K562 (cell line): Measurements from ENCODE around the gene TESK2. TPM values are rescaled to one million over a fixed set of nuclear protein-coding genes. Genes with fewer than 3 reads are reported as not detected.

Experiments used
- NFXL1 ChIP-seq: fragments of 450-650 bp; formaldehyde crosslinking; IDR thresholded peaks from 2 replicates; pipeline ENCODE4 v1.4.0; 2021; ENCODE audit warnings: mild to moderate bottlenecking
- TCF3 ChIP-seq: sonication (generic); formaldehyde crosslinking; IDR thresholded peaks from 2 replicates; pipeline ENCODE4 v1.4.0; 2020; ENCODE audit warnings: mild to moderate bottlenecking, missing genetic modification reagents
- ZNF143 ChIP-seq: sonication (generic); formaldehyde crosslinking; IDR thresholded peaks from 2 replicates; pipeline ENCODE4 v1.9.0; 2022; ENCODE audit warnings: mild to moderate bottlenecking, missing genetic modification reagents
- ZNF311 ChIP-seq: fragments of 250-450 bp; sonication (Bioruptor Pico); IDR thresholded peaks from 2 replicates; pipeline ENCODE4 v1.4.0; 2020; ENCODE audit warnings: mild to moderate bottlenecking, moderate library complexity
- polyA plus RNA-seq, 8 experiments: library from polyadenylated mRNA; depleted of rRNA in 4 of 8; stranded (reverse) in 5 of 8; unstranded in 3 of 8; fragments of >200 nt; fragmentation: Nextera tagmentation in 2 of 8; fragmentation: Illumina TruSeq in 1 of 8; extraction: Ambion mirVana in 2 of 8; extraction: Trizol in 1 of 8; gene quantifications; 2 replicates each; pipeline versions ENCODE4 v1.2.1 to v1.2.3, GENCODE V29; 2011 to 2014; ENCODE audit warnings: inconsistent platforms in 1 of 8, missing spikeins in 1 of 8
- total RNA-seq, 7 experiments: library from RNA; depleted of rRNA in 6 of 7; stranded (reverse); fragments of >200 nt in 6 of 7; fragmentation: Illumina TruSeq in 2 of 7; extraction: Trizol in 2 of 7; gene quantifications; 2 replicates each; pipeline versions ENCODE4 v1.2.1 to v1.2.3, GENCODE V29; 2011 to 2021; ENCODE audit warnings: low replicate concordance in 1 of 7
- TF ChIP-seq, protein P1 (sequence below): fragments of 450-650 bp; IDR thresholded peaks from 2 replicates; pipeline ENCODE4 v1.6.1; 2018; ENCODE audit not compliant: partially characterized antibody
- TF ChIP-seq, protein P2 (sequence below), 2 experiments: fragments of 450-650 bp in 1 of 2; sonication (generic) in 1 of 2; formaldehyde crosslinking in 1 of 2; IDR thresholded peaks; 2 replicates each; pipeline versions ENCODE4 v1.7.1 to v1.9.0; 2016 to 2022; ENCODE audit warnings: inconsistent platforms in 1 of 2, mild to moderate bottlenecking in 1 of 2, missing genetic modification reagents in 1 of 2
- TF ChIP-seq, protein P3 (sequence below): fragments of 250-450 bp; sonication (Bioruptor Pico); IDR thresholded peaks from 2 replicates; pipeline ENCODE4 v1.5.0; 2021

Gene TESK2
- total and polyA plus RNA-seq, 9 of the 15 experiments (the other 6 are each of a cell fraction or from before 2014, with no cell fraction given), result 1.6 to 5.3 (median 3.7) TPM

DNA sequence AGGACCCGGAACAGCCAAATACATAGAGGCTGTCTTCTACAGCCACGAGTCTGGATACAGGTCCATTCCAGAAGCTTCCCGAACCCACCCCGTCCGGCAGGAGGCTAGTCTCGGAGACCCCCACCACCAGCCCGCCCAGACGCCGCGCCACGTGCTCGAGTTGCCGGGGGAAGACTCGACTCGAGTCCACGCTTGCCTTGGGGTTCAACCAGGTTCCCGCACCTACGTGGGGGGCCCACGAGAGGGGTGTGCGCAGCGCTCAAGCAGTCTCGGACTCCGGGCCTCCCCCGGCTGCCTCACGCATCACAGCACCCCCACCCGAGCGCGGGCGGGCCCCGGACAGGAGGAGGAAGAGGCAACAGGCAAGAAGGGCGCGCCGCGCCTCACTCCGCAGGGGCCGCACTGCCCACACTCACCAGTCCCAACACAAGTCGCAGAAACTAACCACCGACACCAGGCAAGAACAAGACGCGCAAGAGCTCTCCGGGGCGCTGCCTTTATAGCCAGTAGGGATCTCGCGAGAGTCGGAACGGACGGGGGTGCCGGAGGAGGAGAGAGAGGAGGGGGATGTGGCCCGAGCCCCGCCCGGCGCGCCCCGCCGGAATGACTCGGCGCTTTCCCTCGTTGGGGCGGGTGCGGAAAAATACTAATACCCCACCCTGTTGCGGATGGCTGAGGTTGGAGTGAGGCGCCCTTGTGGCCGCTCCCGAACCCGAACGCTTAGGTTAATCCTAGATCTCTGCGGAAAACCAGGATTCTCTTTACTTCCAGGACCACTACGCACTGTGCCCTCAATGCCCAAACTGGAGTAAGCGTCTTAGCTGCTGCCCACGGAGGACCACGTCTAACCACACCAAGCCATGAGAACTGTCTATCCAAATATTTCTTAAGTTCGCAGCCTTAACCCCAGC is 30.7 kb upstream of the TESK2 start, which contains the start of gene PRDX1 (continued):
- TF ChIP-seq, protein P1, sequence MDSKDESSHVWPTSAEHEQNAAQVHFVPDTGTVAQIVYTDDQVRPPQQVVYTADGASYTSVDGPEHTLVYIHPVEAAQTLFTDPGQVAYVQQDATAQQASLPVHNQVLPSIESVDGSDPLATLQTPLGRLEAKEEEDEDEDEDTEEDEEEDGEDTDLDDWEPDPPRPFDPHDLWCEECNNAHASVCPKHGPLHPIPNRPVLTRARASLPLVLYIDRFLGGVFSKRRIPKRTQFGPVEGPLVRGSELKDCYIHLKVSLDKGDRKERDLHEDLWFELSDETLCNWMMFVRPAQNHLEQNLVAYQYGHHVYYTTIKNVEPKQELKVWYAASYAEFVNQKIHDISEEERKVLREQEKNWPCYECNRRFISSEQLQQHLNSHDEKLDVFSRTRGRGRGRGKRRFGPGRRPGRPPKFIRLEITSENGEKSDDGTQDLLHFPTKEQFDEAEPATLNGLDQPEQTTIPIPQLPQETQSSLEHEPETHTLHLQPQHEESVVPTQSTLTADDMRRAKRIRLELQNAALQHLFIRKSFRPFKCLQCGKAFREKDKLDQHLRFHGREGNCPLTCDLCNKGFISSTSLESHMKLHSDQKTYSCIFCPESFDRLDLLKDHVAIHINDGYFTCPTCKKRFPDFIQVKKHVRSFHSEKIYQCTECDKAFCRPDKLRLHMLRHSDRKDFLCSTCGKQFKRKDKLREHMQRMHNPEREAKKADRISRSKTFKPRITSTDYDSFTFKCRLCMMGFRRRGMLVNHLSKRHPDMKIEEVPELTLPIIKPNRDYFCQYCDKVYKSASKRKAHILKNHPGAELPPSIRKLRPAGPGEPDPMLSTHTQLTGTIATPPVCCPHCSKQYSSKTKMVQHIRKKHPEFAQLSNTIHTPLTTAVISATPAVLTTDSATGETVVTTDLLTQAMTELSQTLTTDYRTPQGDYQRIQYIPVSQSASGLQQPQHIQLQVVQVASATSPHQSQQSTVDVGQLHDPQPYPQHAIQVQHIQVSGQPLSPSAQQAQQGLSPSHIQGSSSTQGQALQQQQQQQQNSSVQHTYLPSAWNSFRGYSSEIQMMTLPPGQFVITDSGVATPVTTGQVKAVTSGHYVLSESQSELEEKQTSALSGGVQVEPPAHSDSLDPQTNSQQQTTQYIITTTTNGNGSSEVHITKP, result peak; percentile 33
- TF ChIP-seq NFXL1 (CRISPR knock-in tag) (no peak), ZNF143 (CRISPR knock-in tag) (no peak; the same call in 1 of the 2 replicates), TCF3 (CRISPR knock-in tag) (peak; percentile 58; the same call in 1 of the 2 replicates), ZNF311 (CRISPR knock-in tag) (no peak)
- TF ChIP-seq, protein P2, sequence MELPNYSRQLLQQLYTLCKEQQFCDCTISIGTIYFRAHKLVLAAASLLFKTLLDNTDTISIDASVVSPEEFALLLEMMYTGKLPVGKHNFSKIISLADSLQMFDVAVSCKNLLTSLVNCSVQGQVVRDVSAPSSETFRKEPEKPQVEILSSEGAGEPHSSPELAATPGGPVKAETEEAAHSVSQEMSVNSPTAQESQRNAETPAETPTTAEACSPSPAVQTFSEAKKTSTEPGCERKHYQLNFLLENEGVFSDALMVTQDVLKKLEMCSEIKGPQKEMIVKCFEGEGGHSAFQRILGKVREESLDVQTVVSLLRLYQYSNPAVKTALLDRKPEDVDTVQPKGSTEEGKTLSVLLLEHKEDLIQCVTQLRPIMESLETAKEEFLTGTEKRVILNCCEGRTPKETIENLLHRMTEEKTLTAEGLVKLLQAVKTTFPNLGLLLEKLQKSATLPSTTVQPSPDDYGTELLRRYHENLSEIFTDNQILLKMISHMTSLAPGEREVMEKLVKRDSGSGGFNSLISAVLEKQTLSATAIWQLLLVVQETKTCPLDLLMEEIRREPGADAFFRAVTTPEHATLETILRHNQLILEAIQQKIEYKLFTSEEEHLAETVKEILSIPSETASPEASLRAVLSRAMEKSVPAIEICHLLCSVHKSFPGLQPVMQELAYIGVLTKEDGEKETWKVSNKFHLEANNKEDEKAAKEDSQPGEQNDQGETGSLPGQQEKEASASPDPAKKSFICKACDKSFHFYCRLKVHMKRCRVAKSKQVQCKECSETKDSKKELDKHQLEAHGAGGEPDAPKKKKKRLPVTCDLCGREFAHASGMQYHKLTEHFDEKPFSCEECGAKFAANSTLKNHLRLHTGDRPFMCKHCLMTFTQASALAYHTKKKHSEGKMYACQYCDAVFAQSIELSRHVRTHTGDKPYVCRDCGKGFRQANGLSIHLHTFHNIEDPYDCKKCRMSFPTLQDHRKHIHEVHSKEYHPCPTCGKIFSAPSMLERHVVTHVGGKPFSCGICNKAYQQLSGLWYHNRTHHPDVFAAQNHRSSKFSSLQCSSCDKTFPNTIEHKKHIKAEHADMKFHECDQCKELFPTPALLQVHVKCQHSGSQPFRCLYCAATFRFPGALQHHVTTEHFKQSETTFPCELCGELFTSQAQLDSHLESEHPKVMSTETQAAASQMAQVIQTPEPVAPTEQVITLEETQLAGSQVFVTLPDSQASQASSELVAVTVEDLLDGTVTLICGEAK (IDR thresholded peaks at IDR 0.05), result peak; percentile 60; the same call in 1 of the 2 replicates
- TF ChIP-seq, protein P2 (CRISPR knock-in tag; IDR thresholded peaks at IDR 0.05), result peak; percentile 66
- TF ChIP-seq, protein P3, sequence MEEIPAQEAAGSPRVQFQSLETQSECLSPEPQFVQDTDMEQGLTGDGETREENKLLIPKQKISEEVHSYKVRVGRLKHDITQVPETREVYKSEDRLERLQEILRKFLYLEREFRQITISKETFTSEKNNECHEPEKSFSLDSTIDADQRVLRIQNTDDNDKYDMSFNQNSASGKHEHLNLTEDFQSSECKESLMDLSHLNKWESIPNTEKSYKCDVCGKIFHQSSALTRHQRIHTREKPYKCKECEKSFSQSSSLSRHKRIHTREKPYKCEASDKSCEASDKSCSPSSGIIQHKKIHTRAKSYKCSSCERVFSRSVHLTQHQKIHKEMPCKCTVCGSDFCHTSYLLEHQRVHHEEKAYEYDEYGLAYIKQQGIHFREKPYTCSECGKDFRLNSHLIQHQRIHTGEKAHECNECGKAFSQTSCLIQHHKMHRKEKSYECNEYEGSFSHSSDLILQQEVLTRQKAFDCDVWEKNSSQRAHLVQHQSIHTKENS (CRISPR knock-in tag), result no peak
